Trophoblast cell (in vitro differentiated cells and primary cell): ENCODE results near the gene C1orf210.

Source experiments
- DNase-seq, 2 donors: peaks; one replicate each; pipeline ENCODE4 v3.0.0-alpha.2; 2016
- H2AFZ ChIP-seq: 2 replicates; pipeline ENCODE4 v1.6.1; 2013; ENCODE audit warnings: low read length, moderate library complexity, mild to moderate bottlenecking; ENCODE audit not compliant: insufficient read depth, poor library complexity
- H2AK5ac ChIP-seq: 2 replicates; pipeline ENCODE4 v1.6.1; 2013; ENCODE audit warnings: mild to moderate bottlenecking, low read length
- H2BK120ac ChIP-seq: 2 replicates; pipeline ENCODE4 v1.6.1; 2013; ENCODE audit warnings: low read length, mild to moderate bottlenecking, moderate library complexity; ENCODE audit not compliant: insufficient read depth, poor library complexity
- H2BK12ac ChIP-seq: 2 replicates; pipeline ENCODE4 v1.6.1; 2013; ENCODE audit warnings: mild to moderate bottlenecking, low read length, moderate library complexity
- H2BK5ac ChIP-seq: 2 replicates; pipeline ENCODE4 v1.6.1; 2013; ENCODE audit warnings: low read length, low read depth, moderate library complexity, mild to moderate bottlenecking; ENCODE audit not compliant: poor library complexity
- H3K14ac ChIP-seq: 2 replicates; pipeline ENCODE4 v1.6.1; 2013; ENCODE audit warnings: mild to moderate bottlenecking, low read length
- H3K18ac ChIP-seq: 2 replicates; pipeline ENCODE4 v1.6.1; 2013; ENCODE audit warnings: mild to moderate bottlenecking, low read length
- H3K23ac ChIP-seq: 2 replicates; pipeline ENCODE4 v1.6.1; 2013; ENCODE audit warnings: low read length
- H3K27ac ChIP-seq: 2 replicates; pipeline ENCODE4 v1.5.1; 2013; ENCODE audit warnings: low read depth, mild to moderate bottlenecking, inconsistent platforms, low read length, moderate library complexity
- H3K27me3 ChIP-seq: 2 replicates; pipeline ENCODE4 v1.6.1; 2013; ENCODE audit warnings: inconsistent platforms, mild to moderate bottlenecking, low read length, moderate library complexity; ENCODE audit not compliant: insufficient read depth
- H3K36me3 ChIP-seq, 2 experiments: 1 replicate in 1 of 2; 2 replicates in 1 of 2; pipeline ENCODE4 v1.6.1; 2013; ENCODE audit warnings: low read length in 2 of 2, mild to moderate bottlenecking in 2 of 2, moderate library complexity in 1 of 2; ENCODE audit not compliant: insufficient read depth in 2 of 2, control insufficient read depth in 1 of 2
- H3K4ac ChIP-seq: 2 replicates; pipeline ENCODE4 v1.6.1; 2013; ENCODE audit warnings: low read depth, mild to moderate bottlenecking, low read length, moderate library complexity
- H3K4me1 ChIP-seq, 2 experiments: 1 replicate in 1 of 2; 2 replicates in 1 of 2; pipeline ENCODE4 v1.6.1; 2013; ENCODE audit warnings: low read length in 2 of 2, mild to moderate bottlenecking in 2 of 2, moderate library complexity in 1 of 2; ENCODE audit not compliant: insufficient read depth in 2 of 2, control insufficient read depth in 1 of 2
- H3K4me2 ChIP-seq: 2 replicates; pipeline ENCODE4 v1.6.1; 2013; ENCODE audit warnings: inconsistent platforms, mild to moderate bottlenecking, low read length, moderate library complexity
- H3K4me3 ChIP-seq: 2 replicates; pipeline ENCODE4 v1.5.1; 2013; ENCODE audit warnings: mild to moderate bottlenecking, low read depth, low read length, inconsistent platforms
- H3K79me1 ChIP-seq: one replicate; pipeline ENCODE4 v1.6.1; 2013; ENCODE audit warnings: low read length
- H3K79me2 ChIP-seq: 2 replicates; pipeline ENCODE4 v1.6.1; 2013; ENCODE audit warnings: low read length, mild to moderate bottlenecking; ENCODE audit not compliant: control insufficient read depth, insufficient read depth, poor library complexity
- H3K9ac ChIP-seq: 2 replicates; pipeline ENCODE4 v1.6.1; 2013; ENCODE audit warnings: mild to moderate bottlenecking, low read length
- H3K9me3 ChIP-seq: 2 replicates; pipeline ENCODE4 v1.6.1; 2013; ENCODE audit warnings: low read depth, mild to moderate bottlenecking, control low read depth, inconsistent platforms, low read length; ENCODE audit not compliant: insufficient read depth
- H4K12ac ChIP-seq: 2 replicates; pipeline ENCODE4 v1.6.1; 2013; ENCODE audit warnings: low read depth, mild to moderate bottlenecking, low read length, moderate library complexity
- H4K8ac ChIP-seq: 2 replicates; pipeline ENCODE4 v1.6.1; 2013; ENCODE audit warnings: low read depth, mild to moderate bottlenecking, low read length, moderate library complexity
- H4K91ac ChIP-seq: one replicate; pipeline ENCODE4 v1.6.1; 2013; ENCODE audit warnings: low read depth, mild to moderate bottlenecking, low read length, moderate library complexity
- WGBS: extraction: QIAGEN DNeasy Blood & Tissue Kit; methylation state at CpG from one replicate; pipeline ENCODE4 v1.1.7; 2013; ENCODE audit warnings: missing lambda C conversion rate; ENCODE audit not compliant: insufficient read length, insufficient coverage; ENCODE audit errors: extremely low coverage; 5-methylcytosine and 5-hydroxymethylcytosine counted together

The C1orf210 gene

DNA sequence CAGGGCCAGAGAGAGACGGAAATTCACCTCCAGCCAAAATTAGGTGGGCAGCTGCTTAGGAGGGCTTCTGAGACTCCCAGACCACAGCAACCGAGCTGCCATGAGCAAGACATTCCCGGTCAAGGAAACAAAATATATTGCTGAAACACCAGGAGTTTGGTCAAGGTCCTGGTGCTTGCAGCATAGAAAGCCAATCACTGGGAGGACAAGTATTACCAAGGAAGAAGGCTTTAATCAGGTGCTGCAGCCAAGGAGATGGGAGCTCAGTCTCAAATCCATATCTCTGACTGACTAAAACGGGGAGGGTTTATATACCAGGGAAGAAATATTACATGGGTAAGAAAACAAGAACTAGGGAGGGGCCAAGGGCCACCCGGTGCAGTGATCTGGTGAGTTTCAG lies 34.4 kb downstream of the C1orf210 start:
- H4K8ac ChIP-seq, result no peak overlapping the region
- H2BK12ac ChIP-seq, result no peak overlapping the region
- no peak overlapping the region for H3K4ac ChIP-seq
- no peaks in the 10 kb centered on the region for H3K79me2 ChIP-seq
- no CpG with 5 or more reads among the region's 5 CpGs for WGBS
- H3K79me1 ChIP-seq, result no peaks in the 10 kb centered on the region
- H2BK120ac ChIP-seq, result no peak overlapping the region
- H2AFZ ChIP-seq, result no peak overlapping the region
- no peak overlapping the region for H3K4me3 ChIP-seq
- H4K12ac ChIP-seq, result no peak overlapping the region
- peaks cover 10% of the 10 kb centered on the region for H3K9me3 ChIP-seq
- H3K18ac ChIP-seq, result no peak overlapping the region
- no peak overlapping the region for H3K9ac ChIP-seq
- no peak overlapping the region for H3K4me2 ChIP-seq
- H3K23ac ChIP-seq, result no peak overlapping the region
- H3K14ac ChIP-seq, result no peak overlapping the region
- H2BK5ac ChIP-seq, result no peak overlapping the region
- DNase-seq, result no peak
- no peaks in the 10 kb centered on the region for H3K36me3 ChIP-seq
- H4K91ac ChIP-seq, result no peak overlapping the region
- H2AK5ac ChIP-seq, result no peak overlapping the region
- no peak overlapping the region for H3K27ac ChIP-seq
- H3K4me1 ChIP-seq, result no peaks in the 10 kb centered on the region
- H3K27me3 ChIP-seq, result no peaks in the 10 kb centered on the region

GRCh38 chr1:43250351-43250761 lies 35.0 kb downstream of the C1orf210 start:
- no peak for DNase-seq
- Histone ChIP-seq H2BK12ac (no peak overlapping the region), H3K4me2 (no peak overlapping the region), H2BK120ac (no peak overlapping the region), H3K9ac (no peak overlapping the region), H3K27me3 (no peaks in the 10 kb centered on the region), H3K27ac (no peak overlapping the region), H4K12ac (no peak overlapping the region), H4K8ac (no peak overlapping the region), H3K23ac (no peak overlapping the region), H3K79me1 (no peaks in the 10 kb centered on the region), H2AK5ac (no peak overlapping the region), H3K79me2 (no peaks in the 10 kb centered on the region), H2AFZ (no peak overlapping the region), H3K4ac (no peak overlapping the region), H3K18ac (no peak overlapping the region), H3K36me3 (no peaks in the 10 kb centered on the region), H3K4me1 (no peaks in the 10 kb centered on the region), H2BK5ac (no peak overlapping the region), H3K9me3 (peaks cover 5% of the 10 kb centered on the region), H4K91ac (no peak overlapping the region), H3K4me3 (no peak overlapping the region), H3K14ac (no peak overlapping the region)
- no CpG with 5 or more reads among the region's 3 CpGs for whole genome bisulfite sequencing

GRCh38 chr1:43247256-43247921 lies 38.0 kb downstream of the C1orf210 start:
- no peak overlapping the region for H2BK5ac ChIP-seq
- H3K79me2 ChIP-seq, result no peaks in the 10 kb centered on the region
- no peak overlapping the region for H3K14ac ChIP-seq
- no peak overlapping the region for H3K9ac ChIP-seq
- DNase-seq, result no peak
- H4K91ac ChIP-seq, result no peak overlapping the region
- WGBS, result no CpG with 5 or more reads among the region's 6 CpGs
- no peak overlapping the region for H3K4me2 ChIP-seq
- no peak overlapping the region for H2BK120ac ChIP-seq
- H2BK12ac ChIP-seq, result no peak overlapping the region
- peaks cover 5% of the 10 kb centered on the region for H3K9me3 ChIP-seq
- no peak overlapping the region for H4K12ac ChIP-seq
- H3K18ac ChIP-seq, result no peak overlapping the region
- no peaks in the 10 kb centered on the region for H3K36me3 ChIP-seq
- no peaks in the 10 kb centered on the region for H3K27me3 ChIP-seq
- no peak overlapping the region for H2AFZ ChIP-seq
- no peaks in the 10 kb centered on the region for H3K79me1 ChIP-seq
- H3K4me3 ChIP-seq, result no peak overlapping the region
- no peaks in the 10 kb centered on the region for H3K4me1 ChIP-seq
- H3K23ac ChIP-seq, result no peak overlapping the region
- no peak overlapping the region for H2AK5ac ChIP-seq
- no peak overlapping the region for H3K4ac ChIP-seq
- H3K27ac ChIP-seq, result no peak overlapping the region
- no peak overlapping the region for H4K8ac ChIP-seq

- WGBS, result no CpG with 5 or more reads among the region's 4 CpGs
- Histone ChIP-seq H3K9ac (no peak overlapping the region), H4K12ac (no peak overlapping the region), H3K36me3 (no peaks in the 10 kb centered on the region), H2BK5ac (no peak overlapping the region), H3K79me1 (no peaks in the 10 kb centered on the region), H3K4me2 (no peak overlapping the region), H3K79me2 (no peaks in the 10 kb centered on the region), H3K4ac (no peak overlapping the region), H3K4me3 (no peak overlapping the region), H4K91ac (no peak overlapping the region), H2BK12ac (no peak overlapping the region), H3K14ac (no peak overlapping the region), H3K18ac (no peak overlapping the region), H3K9me3 (peaks cover 5% of the 10 kb centered on the region), H3K23ac (no peak overlapping the region), H2BK120ac (no peak overlapping the region), H4K8ac (no peak overlapping the region), H3K27me3 (no peaks in the 10 kb centered on the region), H3K27ac (no peak overlapping the region), H3K4me1 (peaks cover 0 to 3% of the 10 kb centered on the region in 2 experiments), H2AK5ac (no peak overlapping the region), H2AFZ (no peak overlapping the region)
- DNase-seq, result no peak
Observed at GRCh38 chr1:43246466-43247213, 38.7 kb downstream of the C1orf210 start.
